ENCODE data around the gene CCNDBP1.

CCNDBP1 gene

DNA sequence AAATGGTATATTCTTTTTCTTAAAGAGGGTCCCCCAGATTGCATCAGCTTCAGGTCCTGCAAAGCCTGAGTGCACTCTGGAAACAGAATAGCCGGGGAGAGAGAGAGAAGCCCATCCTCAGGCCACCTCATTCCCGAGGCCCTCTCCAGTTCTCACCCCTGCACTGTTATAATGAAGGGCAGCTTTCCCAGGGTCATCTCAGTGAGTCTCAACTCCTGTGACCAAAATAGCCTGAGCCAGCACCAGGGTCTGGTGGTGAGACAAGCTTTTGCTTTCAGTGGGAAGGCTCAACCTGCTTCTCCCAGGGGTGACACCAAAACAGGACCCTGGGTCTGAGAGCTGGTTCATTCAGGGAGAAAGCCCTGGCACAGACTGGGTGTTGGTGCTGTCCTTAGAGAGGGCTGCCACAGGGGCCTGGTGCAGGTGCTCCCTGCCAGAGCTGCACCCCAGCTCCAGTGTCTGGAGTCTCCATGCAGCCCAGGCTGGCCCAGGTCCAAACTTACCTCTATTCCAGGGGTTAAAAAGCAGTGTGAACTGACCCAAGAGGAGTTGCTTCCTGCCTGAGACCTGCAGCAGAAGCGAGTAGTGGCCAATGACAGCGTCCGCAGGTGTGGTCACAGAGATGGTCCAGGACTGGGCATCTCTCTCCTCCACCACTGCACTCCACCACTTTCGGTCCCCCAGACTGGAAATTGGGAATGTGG lies 29.5 kb downstream of the CCNDBP1 start:
- Histone ChIP-seq H3K4me3 (ENCODE audit: low read depth in 1 of 2, low read length in 2 of 2) (no peak overlapping the region), H3K79me2 (ENCODE audit: insufficient read depth, low read length) (no peaks in the 10 kb centered on the region), H3K9ac (ENCODE audit: low read depth, low read length) (no peak overlapping the region), H3K27ac (ENCODE audit: low read length) (no peak overlapping the region), H3K4me2 (ENCODE audit: insufficient read depth, low read length) (no peak overlapping the region), H4K20me1 (ENCODE audit: insufficient read depth, low read length) (no peaks in the 10 kb centered on the region), H2AFZ (ENCODE audit: low read depth, low read length) (no peak overlapping the region), H3K4me1 (ENCODE audit: insufficient read depth, low read length) (no peaks in the 10 kb centered on the region), H3K36me3 (ENCODE audit: insufficient read depth, low read length) (no peaks in the 10 kb centered on the region), H3K27me3 (ENCODE audit: insufficient read depth, low read length, poor library complexity) (no peaks in the 10 kb centered on the region), H3K9me3 (ENCODE audit: insufficient read depth, low read length, severe bottlenecking) (no peaks in the 10 kb centered on the region)
- no peak for ATAC-seq (ENCODE audit: insufficient read depth, low read depth)
- no peak for DNase-seq
- no peak for TF ChIP-seq EZH2 (IDR thresholded peaks at IDR 0.05; ENCODE audit: borderline replicate concordance, low read depth, low read length, severe bottlenecking)
- TF ChIP-seq, protein P1, sequence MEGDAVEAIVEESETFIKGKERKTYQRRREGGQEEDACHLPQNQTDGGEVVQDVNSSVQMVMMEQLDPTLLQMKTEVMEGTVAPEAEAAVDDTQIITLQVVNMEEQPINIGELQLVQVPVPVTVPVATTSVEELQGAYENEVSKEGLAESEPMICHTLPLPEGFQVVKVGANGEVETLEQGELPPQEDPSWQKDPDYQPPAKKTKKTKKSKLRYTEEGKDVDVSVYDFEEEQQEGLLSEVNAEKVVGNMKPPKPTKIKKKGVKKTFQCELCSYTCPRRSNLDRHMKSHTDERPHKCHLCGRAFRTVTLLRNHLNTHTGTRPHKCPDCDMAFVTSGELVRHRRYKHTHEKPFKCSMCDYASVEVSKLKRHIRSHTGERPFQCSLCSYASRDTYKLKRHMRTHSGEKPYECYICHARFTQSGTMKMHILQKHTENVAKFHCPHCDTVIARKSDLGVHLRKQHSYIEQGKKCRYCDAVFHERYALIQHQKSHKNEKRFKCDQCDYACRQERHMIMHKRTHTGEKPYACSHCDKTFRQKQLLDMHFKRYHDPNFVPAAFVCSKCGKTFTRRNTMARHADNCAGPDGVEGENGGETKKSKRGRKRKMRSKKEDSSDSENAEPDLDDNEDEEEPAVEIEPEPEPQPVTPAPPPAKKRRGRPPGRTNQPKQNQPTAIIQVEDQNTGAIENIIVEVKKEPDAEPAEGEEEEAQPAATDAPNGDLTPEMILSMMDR (IDR thresholded peaks at IDR 0.05; ENCODE audit: borderline replicate concordance, extremely low read depth, low read length, poor library complexity, severe bottlenecking), result no peak

- Histone ChIP-seq H3K4me3 (ENCODE audit: low read depth in 1 of 2, low read length in 2 of 2) (no peak overlapping the region), H3K79me2 (ENCODE audit: insufficient read depth, low read length) (no peaks in the 10 kb centered on the region), H4K20me1 (ENCODE audit: insufficient read depth, low read length) (no peaks in the 10 kb centered on the region), H3K27me3 (ENCODE audit: insufficient read depth, low read length, poor library complexity) (no peaks in the 10 kb centered on the region), H3K36me3 (ENCODE audit: insufficient read depth, low read length) (no peaks in the 10 kb centered on the region), H3K4me1 (ENCODE audit: insufficient read depth, low read length) (no peaks in the 10 kb centered on the region), H2AFZ (ENCODE audit: low read depth, low read length) (no peak overlapping the region), H3K4me2 (ENCODE audit: insufficient read depth, low read length) (no peak overlapping the region), H3K9ac (ENCODE audit: low read depth, low read length) (no peak overlapping the region), H3K27ac (ENCODE audit: low read length) (no peak overlapping the region), H3K9me3 (ENCODE audit: insufficient read depth, low read length, severe bottlenecking) (no peaks in the 10 kb centered on the region)
- TF ChIP-seq, protein P1 (IDR thresholded peaks at IDR 0.05; ENCODE audit: borderline replicate concordance, extremely low read depth, low read length, poor library complexity, severe bottlenecking), result no peak
- no peak for TF ChIP-seq EZH2 (IDR thresholded peaks at IDR 0.05; ENCODE audit: borderline replicate concordance, low read depth, low read length, severe bottlenecking)
- DNase-seq (no peak), ATAC-seq (ENCODE audit: insufficient read depth, low read depth) (no peak)
Measured at GRCh38 chr15:43215961-43216360, 30.8 kb downstream of the CCNDBP1 start.

GRCh38 chr15:43218908-43219706 lies 33.9 kb downstream of the CCNDBP1 start:
- H3K4me2 ChIP-seq (ENCODE audit: insufficient read depth, low read length), result no peak overlapping the region
- no peaks in the 10 kb centered on the region for H3K9me3 ChIP-seq (ENCODE audit: insufficient read depth, low read length, severe bottlenecking)
- no peak for TF ChIP-seq EZH2 (IDR thresholded peaks at IDR 0.05; ENCODE audit: borderline replicate concordance, low read depth, low read length, severe bottlenecking)
- TF ChIP-seq, protein P1 (IDR thresholded peaks at IDR 0.05; ENCODE audit: borderline replicate concordance, extremely low read depth, low read length, poor library complexity, severe bottlenecking), result peak; percentile 39
- no peaks in the 10 kb centered on the region for H3K79me2 ChIP-seq (ENCODE audit: insufficient read depth, low read length)
- no peak overlapping the region for H3K4me3 ChIP-seq (ENCODE audit: low read depth in 1 of 2, low read length in 2 of 2)
- no peak overlapping the region for H3K27ac ChIP-seq (ENCODE audit: low read length)
- DNase-seq (peak; percentile 24), ATAC-seq (ENCODE audit: insufficient read depth, low read depth) (peak; percentile 45; the same call in 2 of the 3 replicates)
- peaks cover 3% of the 10 kb centered on the region for H3K27me3 ChIP-seq (ENCODE audit: insufficient read depth, low read length, poor library complexity)
- no peaks in the 10 kb centered on the region for H4K20me1 ChIP-seq (ENCODE audit: insufficient read depth, low read length)
- H2AFZ ChIP-seq (ENCODE audit: low read depth, low read length), result no peak overlapping the region
- no peak overlapping the region for H3K9ac ChIP-seq (ENCODE audit: low read depth, low read length)
- H3K4me1 ChIP-seq (ENCODE audit: insufficient read depth, low read length), result no peaks in the 10 kb centered on the region
- no peaks in the 10 kb centered on the region for H3K36me3 ChIP-seq (ENCODE audit: insufficient read depth, low read length)

Measured in DND-41 (cell line).